Measurements from ENCODE around the gene SRSF3.

GRCh38 chr6:36548401-36548743 is 45.8 kb upstream of the SRSF3 start:
- TF ChIP-seq CTCF (conservative IDR thresholded peaks at IDR 0.05; ENCODE audit: low read length), result no peak; the same call in 1 of the 2 replicates
- no peak for TF ChIP-seq EZH2phosphoT487 (IDR thresholded peaks at IDR 0.05; ENCODE audit: borderline replicate concordance, low read depth, low read length)

Data from OCI-LY7 (cell line).